OCI-LY7 (cell line): Measurements from ENCODE around the gene SCLY. TPM values are rescaled to one million over a fixed set of nuclear protein-coding genes. Genes with fewer than 3 reads are reported as not detected.

Source experiments
- BruUV-seq: library from RNA; stranded (reverse); fragments of 400-500 nt; replicated peaks from 2 replicates; lab custom pipeline; 2021; lab: Mats Ljungman, UMichigan
- CTCF ChIA-PET: fragments of 300-600 bp; sonication (Branson Sonifier 250); formaldehyde crosslinking; loops from one replicate; lab custom pipeline; 2022; ENCODE audit warnings: antibody characterized with exemption; ENCODE audit not compliant: unreplicated experiment; lab: Charles Lee
- POLR2A ChIA-PET: fragments of 300-600 bp; sonication (Branson Sonifier 250); formaldehyde crosslinking; loops from one replicate; lab custom pipeline; 2022; ENCODE audit warnings: antibody characterized with exemption; lab: Charles Lee
- DNase-seq: peaks from one replicate; pipeline ENCODE4 v3.0.0-alpha.2; 2015; ENCODE audit warnings: low spot score
- H2AFZ ChIP-seq: fragments of 200-600 bp; sonication (generic), shearing (Covaris generic); 2 replicates; pipeline ENCODE4 v1.6.1; 2014; ENCODE audit warnings: mild to moderate bottlenecking, antibody characterized with exemption, low read length, moderate library complexity
- H3K27ac ChIP-seq: fragments of 200-600 bp; sonication (generic); 2 replicates; pipeline ENCODE4 v1.5.1; 2014; ENCODE audit warnings: mixed run types, low read depth, mild to moderate bottlenecking, moderate library complexity, low read length, inconsistent platforms; ENCODE audit not compliant: poor library complexity, severe bottlenecking
- H3K36me3 ChIP-seq: fragments of 200-600 bp; sonication (generic); 2 replicates; pipeline ENCODE4 v1.6.1; 2014; ENCODE audit warnings: mild to moderate bottlenecking, antibody characterized with exemption, low read length, moderate library complexity, mixed read lengths; ENCODE audit not compliant: insufficient read depth
- H3K4me1 ChIP-seq: fragments of 200-600 bp; sonication (generic); 2 replicates; pipeline ENCODE4 v1.5.1; 2014; ENCODE audit warnings: mild to moderate bottlenecking, low read length; ENCODE audit not compliant: insufficient read depth, poor library complexity, severe bottlenecking
- H3K4me2 ChIP-seq: fragments of 200-600 bp; sonication (generic); 2 replicates; pipeline ENCODE4 v1.6.1; 2014; ENCODE audit warnings: mild to moderate bottlenecking, low read length
- H3K4me3 ChIP-seq: fragments of 200-600 bp; sonication (generic); 2 replicates; pipeline ENCODE4 v1.5.1; 2014; ENCODE audit warnings: mild to moderate bottlenecking, low read depth, low read length; ENCODE audit not compliant: poor library complexity, severe bottlenecking
- H3K79me2 ChIP-seq: fragments of 200-600 bp; sonication (generic); 2 replicates; pipeline ENCODE4 v1.6.1; 2016; ENCODE audit warnings: low read depth, mild to moderate bottlenecking, low read length, moderate library complexity, mixed read lengths; ENCODE audit not compliant: insufficient read depth
- H3K9me2 ChIP-seq: fragments of 200-600 bp; sonication (generic); 2 replicates; pipeline ENCODE4 v1.6.1; 2016; ENCODE audit warnings: mild to moderate bottlenecking, low read length, mixed read lengths; ENCODE audit not compliant: insufficient read depth
- H3K9me3 ChIP-seq: fragments of 200-600 bp; sonication (generic); 2 replicates; pipeline ENCODE4 v1.6.1; 2014; ENCODE audit warnings: mild to moderate bottlenecking, mixed run types, low read length, mixed read lengths
- H4K20me1 ChIP-seq: fragments of 200-600 bp; sonication (generic); 2 replicates; pipeline ENCODE4 v1.6.1; 2014; ENCODE audit warnings: mild to moderate bottlenecking, antibody characterized with exemption, low read length, moderate library complexity, mixed read lengths; ENCODE audit not compliant: insufficient read depth
- EZH2phosphoT487 ChIP-seq: fragments of 200-600 bp; sonication (generic); IDR thresholded peaks from 2 replicates; pipeline ENCODE4 v1.6.1; 2018; ENCODE audit warnings: low read depth, borderline replicate concordance, mild to moderate bottlenecking, mixed run types, antibody characterized with exemption, low read length, moderate library complexity, mixed read lengths
- intact Hi-C: fragments of 100-400 bp; cut with micrococcal nuclease; formaldehyde crosslinking; loops from one replicate; pipeline ENCODE4 v1.10.0; 2022; ENCODE audit not compliant: unreplicated experiment
- total RNA-seq, 2 experiments: library from RNA; depleted of rRNA in 1 of 2; stranded (reverse); fragments of >200 nt in 1 of 2; shearing (Covaris generic) in 1 of 2; gene quantifications; 2 replicates each; pipeline ENCODE4 v1.2.3, GENCODE V29; 2014 to 2022
- TF ChIP-seq, protein P1 (sequence below): fragments of 200-600 bp; sonication (generic); conservative IDR thresholded peaks from 2 replicates; pipeline ENCODE4 v1.5.1; 2014; ENCODE audit warnings: mild to moderate bottlenecking, antibody characterized with exemption, low read length, moderate library complexity, mixed read lengths

The SCLY gene
- total RNA-seq, 2 experiments from 2014 or later: 29.9 to 41.7 TPM

DNA sequence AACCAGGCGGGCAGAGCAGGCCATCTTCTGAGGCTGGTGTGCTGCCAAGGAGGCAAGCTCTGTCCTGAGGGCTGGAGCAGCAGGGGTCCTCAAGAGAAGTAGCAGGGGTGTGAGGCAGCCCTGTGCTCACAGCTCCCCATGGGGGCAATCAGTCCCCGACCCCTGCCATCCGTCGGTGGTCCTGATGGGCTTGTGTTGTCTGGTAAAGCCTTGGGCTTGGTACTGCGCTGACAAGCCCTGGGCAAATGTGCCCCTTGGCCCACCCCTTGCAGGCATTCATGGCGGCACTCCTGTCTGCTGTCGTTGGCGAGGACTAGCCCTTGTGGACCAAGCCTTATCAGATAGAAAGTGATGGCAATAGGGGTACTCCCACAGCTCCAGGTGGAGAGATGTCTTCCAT, 22.6 kb upstream of the SCLY start:
- Histone ChIP-seq H3K36me3 (no peaks in the 10 kb centered on the region), H3K9me3 (no peaks in the 10 kb centered on the region), H3K4me1 (no peaks in the 10 kb centered on the region), H3K27ac (no peak overlapping the region), H4K20me1 (no peaks in the 10 kb centered on the region), H3K9me2 (no peaks in the 10 kb centered on the region), H3K79me2 (no peaks in the 10 kb centered on the region), H3K4me2 (no peak overlapping the region), H2AFZ (no peak overlapping the region), H3K4me3 (no peak overlapping the region)
- TF ChIP-seq, protein P1, sequence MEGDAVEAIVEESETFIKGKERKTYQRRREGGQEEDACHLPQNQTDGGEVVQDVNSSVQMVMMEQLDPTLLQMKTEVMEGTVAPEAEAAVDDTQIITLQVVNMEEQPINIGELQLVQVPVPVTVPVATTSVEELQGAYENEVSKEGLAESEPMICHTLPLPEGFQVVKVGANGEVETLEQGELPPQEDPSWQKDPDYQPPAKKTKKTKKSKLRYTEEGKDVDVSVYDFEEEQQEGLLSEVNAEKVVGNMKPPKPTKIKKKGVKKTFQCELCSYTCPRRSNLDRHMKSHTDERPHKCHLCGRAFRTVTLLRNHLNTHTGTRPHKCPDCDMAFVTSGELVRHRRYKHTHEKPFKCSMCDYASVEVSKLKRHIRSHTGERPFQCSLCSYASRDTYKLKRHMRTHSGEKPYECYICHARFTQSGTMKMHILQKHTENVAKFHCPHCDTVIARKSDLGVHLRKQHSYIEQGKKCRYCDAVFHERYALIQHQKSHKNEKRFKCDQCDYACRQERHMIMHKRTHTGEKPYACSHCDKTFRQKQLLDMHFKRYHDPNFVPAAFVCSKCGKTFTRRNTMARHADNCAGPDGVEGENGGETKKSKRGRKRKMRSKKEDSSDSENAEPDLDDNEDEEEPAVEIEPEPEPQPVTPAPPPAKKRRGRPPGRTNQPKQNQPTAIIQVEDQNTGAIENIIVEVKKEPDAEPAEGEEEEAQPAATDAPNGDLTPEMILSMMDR: no peak
- no peak for TF ChIP-seq EZH2phosphoT487
- POLR2A ChIA-PET: interaction anchor here (1.0 kb wide), 1 partner anchor 61 kb away, joined by 3 read pairs; no protein-coding TSS in a partner anchor
- no peak for DNase-seq
- CTCF ChIA-PET: no interaction called here
- no TSS peak for BruUV-seq
- intact Hi-C loops: no loop called here

DNA sequence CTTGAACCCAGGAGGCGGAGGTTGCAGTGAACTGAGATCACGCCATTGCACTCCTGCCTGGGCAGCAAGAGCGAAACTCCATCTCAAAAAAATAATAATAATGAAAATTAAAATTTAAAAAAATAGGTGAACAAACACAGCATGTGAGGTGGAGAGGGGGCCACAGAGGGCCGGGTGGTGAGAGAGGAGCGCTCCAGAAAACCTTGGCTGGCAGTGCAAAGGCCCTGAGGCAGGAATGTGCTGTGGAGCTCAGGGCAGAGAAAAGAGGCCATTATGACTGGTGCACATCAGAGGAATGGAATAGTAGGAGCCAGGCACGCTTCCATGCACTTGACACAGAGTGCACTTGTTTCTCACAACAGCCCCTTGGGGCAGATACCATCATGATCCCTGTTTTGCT, 21.6 kb upstream of the SCLY start:
- TF ChIP-seq, protein P1: no peak
- no peak for TF ChIP-seq EZH2phosphoT487
- CTCF ChIA-PET: no interaction called here
- no peak overlapping the region for H3K27ac ChIP-seq
- H3K79me2 ChIP-seq: no peaks in the 10 kb centered on the region
- intact Hi-C loops: no loop called here
- POLR2A ChIA-PET: no interaction called here
- H3K9me3 ChIP-seq: no peaks in the 10 kb centered on the region
- BruUV-seq: no TSS peak
- no peaks in the 10 kb centered on the region for H4K20me1 ChIP-seq
- H3K9me2 ChIP-seq: no peaks in the 10 kb centered on the region
- H3K4me1 ChIP-seq: no peaks in the 10 kb centered on the region
- no peak overlapping the region for H3K4me2 ChIP-seq
- H3K36me3 ChIP-seq: no peaks in the 10 kb centered on the region
- no peak overlapping the region for H3K4me3 ChIP-seq
- DNase-seq: no peak
- no peak overlapping the region for H2AFZ ChIP-seq

DNA sequence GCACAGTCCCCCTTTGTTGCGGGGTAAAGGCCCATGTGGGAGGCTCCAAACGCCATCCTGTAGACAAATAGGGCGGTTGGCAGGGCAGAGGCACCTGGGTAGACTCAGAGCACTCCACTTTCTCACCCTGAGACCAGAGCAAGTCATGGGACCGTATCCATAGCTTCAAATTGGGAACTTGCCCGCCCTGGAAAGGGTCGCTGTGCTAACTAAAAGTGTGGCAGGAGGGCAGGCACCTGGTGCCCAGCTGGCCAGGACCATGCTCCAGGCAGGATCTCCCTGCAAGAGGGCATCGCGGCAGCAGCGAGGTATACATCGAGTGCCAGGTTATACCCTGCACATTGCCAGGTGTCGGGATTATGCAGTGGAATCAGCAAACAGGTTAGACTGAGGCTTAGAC, 20.8 kb upstream of the SCLY start:
- TF ChIP-seq, protein P1: no peak
- TF ChIP-seq EZH2phosphoT487: no peak
- intact Hi-C loops: no loop called here
- no peak overlapping the region for H3K4me3 ChIP-seq
- ChIA-PET POLR2A (no interaction called here), CTCF (no interaction called here)
- DNase-seq: no peak
- no peaks in the 10 kb centered on the region for H3K36me3 ChIP-seq
- no peaks in the 10 kb centered on the region for H3K79me2 ChIP-seq
- H2AFZ ChIP-seq: no peak overlapping the region
- H3K4me1 ChIP-seq: no peaks in the 10 kb centered on the region
- H3K27ac ChIP-seq: no peak overlapping the region
- no TSS peak for BruUV-seq
- H3K4me2 ChIP-seq: no peak overlapping the region
- no peaks in the 10 kb centered on the region for H3K9me3 ChIP-seq
- H4K20me1 ChIP-seq: no peaks in the 10 kb centered on the region
- no peaks in the 10 kb centered on the region for H3K9me2 ChIP-seq
